ENCODE measurements around the gene CYP2S1. TPM values are rescaled to one million over a fixed set of nuclear protein-coding genes. Genes with fewer than 3 reads are reported as not detected.

The CYP2S1 gene
- total RNA-seq, 3 donors from 2014 or later = 0.80 to 2.0 (median 2.0) TPM

DNA sequence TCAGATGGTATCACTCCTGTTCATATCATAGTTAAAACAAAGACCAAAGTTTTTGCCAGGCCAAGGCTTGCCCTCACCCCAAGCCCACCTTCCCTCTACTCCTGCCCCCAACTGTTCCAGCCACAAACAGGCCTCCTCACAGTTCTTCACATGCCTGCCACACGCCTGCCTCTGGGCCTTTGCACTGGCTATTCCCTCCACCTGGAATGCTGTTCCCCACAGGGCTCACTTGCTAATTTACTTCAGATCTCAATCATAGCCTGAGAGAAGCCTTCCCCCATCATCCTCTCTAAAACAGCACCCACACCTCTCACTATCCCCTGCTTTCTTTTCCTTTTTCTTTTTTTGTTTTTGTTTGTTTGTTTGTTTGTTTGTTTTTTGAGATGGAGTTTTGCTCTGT lies 21.1 kb downstream of the CYP2S1 start:
- Histone ChIP-seq H3K27ac (no peak overlapping the region), H3K27me3 (no peaks in the 10 kb centered on the region), H3K4me1 (no peaks in the 10 kb centered on the region), H3K9me3 (no peaks in the 10 kb centered on the region), H3K4me3 (no peak overlapping the region), H3K36me3 (no peaks in the 10 kb centered on the region)
- intact Hi-C loops (cut with DNase I; ENCODE audit: low total_unique reads) = no loop called here
- no peak for DNase-seq (ENCODE audit: low spot score in 2 of 2)
- TF ChIP-seq POLR2A (IDR thresholded peaks at IDR 0.05) = no peak
- TF ChIP-seq, protein P1, sequence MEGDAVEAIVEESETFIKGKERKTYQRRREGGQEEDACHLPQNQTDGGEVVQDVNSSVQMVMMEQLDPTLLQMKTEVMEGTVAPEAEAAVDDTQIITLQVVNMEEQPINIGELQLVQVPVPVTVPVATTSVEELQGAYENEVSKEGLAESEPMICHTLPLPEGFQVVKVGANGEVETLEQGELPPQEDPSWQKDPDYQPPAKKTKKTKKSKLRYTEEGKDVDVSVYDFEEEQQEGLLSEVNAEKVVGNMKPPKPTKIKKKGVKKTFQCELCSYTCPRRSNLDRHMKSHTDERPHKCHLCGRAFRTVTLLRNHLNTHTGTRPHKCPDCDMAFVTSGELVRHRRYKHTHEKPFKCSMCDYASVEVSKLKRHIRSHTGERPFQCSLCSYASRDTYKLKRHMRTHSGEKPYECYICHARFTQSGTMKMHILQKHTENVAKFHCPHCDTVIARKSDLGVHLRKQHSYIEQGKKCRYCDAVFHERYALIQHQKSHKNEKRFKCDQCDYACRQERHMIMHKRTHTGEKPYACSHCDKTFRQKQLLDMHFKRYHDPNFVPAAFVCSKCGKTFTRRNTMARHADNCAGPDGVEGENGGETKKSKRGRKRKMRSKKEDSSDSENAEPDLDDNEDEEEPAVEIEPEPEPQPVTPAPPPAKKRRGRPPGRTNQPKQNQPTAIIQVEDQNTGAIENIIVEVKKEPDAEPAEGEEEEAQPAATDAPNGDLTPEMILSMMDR (IDR thresholded peaks at IDR 0.05) = no peak
- no peak for TF ChIP-seq POLR2AphosphoS5 (IDR thresholded peaks at IDR 0.05)

DNA sequence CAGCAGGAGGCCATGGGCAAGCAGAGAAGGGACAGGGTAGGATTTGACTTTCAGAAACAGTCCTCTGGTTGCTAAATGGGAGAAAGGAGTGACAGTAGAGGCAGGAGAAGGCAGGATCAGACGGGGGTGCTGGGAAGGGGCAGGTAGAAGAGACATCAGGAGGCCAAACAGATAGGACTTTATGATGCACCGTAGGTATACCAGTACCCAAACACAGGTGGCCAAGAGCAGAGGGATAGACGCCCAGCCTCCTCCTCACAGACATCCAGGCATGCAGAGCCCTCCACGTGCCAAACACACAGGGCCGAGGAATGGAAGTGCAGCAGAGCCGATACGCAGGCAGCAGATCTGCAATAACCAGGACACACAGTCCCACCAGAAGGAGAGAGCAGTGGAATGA lies 24.7 kb downstream of the CYP2S1 start:
- intact Hi-C loops (cut with DNase I; ENCODE audit: low total_unique reads) = loop anchor here (1.0 kb wide), 1 partner anchor 39 kb away; no protein-coding TSS in a partner anchor
- Histone ChIP-seq H3K4me3 (no peak overlapping the region), H3K27ac (peak overlapping the region; percentile 85 to 98), H3K27me3 (no peaks in the 10 kb centered on the region), H3K4me1 (peaks cover 0 to 3% of the 10 kb centered on the region in 2 donors), H3K36me3 (no peaks in the 10 kb centered on the region), H3K9me3 (no peaks in the 10 kb centered on the region)
- no peak for TF ChIP-seq POLR2A (IDR thresholded peaks at IDR 0.05)
- TF ChIP-seq POLR2AphosphoS5 (IDR thresholded peaks at IDR 0.05) = no peak
- TF ChIP-seq, protein P1 (IDR thresholded peaks at IDR 0.05) = no peak
- no peak for DNase-seq (ENCODE audit: low spot score in 2 of 2)

DNA sequence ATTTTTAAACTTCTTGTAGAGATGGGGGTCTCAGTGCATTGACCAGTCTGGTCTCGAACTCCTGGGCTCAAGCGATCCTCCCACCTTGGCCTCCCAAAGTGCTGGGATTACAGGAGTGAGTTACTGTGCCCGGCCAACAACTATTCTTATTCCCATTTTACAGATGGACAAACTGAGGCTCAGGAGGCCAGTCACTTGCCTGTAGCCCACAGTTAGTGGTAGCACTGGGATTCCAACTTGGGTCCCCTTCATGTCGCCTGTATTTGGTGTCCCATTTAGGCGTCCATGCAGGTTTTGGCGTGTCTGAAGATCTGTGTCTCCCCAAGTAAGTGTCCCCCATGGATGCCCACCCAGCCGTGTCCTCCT lies 25.2 kb downstream of the CYP2S1 start:
- Histone ChIP-seq H3K4me1 (peaks cover 0 to 3% of the 10 kb centered on the region in 2 donors), H3K27ac (peak overlapping the region; percentile 85 to 98), H3K4me3 (peak overlapping the region; percentile 67 to 86 (median 84)), H3K9me3 (no peaks in the 10 kb centered on the region), H3K36me3 (no peaks in the 10 kb centered on the region), H3K27me3 (no peaks in the 10 kb centered on the region)
- intact Hi-C loops (cut with DNase I; ENCODE audit: low total_unique reads) = no loop called here
- TF ChIP-seq POLR2A (IDR thresholded peaks at IDR 0.05) = no peak
- no peak for DNase-seq (ENCODE audit: low spot score in 2 of 2)

DNA sequence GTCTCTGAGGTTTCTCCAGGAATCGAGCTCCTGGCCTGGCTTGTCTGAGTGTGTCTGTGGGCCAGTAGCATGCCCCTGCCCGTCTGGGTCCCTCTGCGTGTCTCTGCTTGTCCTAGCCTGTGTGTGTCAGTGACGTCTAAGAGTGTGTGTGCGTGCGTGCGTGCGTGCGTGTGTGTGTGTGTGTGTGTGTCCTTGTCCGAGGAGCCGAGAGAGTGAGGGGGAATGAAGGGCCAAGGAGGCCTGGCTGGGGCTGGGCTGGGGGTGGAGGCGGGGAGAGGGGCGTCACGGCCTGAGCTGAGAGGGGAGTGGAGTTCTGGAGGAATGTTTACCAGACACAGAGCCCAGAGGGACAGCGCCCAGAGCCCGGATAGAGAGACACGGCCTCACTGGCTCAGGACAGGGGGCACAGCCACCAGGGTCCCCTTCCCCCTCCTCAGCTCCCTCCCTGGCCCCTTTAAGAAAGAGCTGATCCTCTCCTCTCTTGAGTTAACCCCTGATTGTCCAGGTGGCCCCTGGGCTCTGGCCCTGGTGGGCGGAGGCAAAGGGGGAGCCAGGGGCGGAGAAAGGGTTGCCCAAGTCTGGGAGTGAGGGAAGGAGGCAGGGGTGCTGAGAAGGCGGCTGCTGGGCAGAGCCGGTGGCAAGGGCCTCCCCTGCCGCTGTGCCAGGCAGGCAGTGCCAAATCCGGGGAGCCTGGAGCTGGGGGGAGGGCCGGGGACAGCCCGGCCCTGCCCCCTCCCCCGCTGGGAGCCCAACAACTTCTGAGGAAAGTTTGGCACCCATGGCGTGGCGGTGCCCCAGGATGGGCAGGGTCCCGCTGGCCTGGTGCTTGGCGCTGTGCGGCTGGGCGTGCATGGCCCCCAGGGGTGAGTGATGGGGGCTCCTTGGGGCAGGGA lies 25.8 kb downstream of the CYP2S1 start, which contains the start of gene AXL:
Gene AXL, plus strand, starts transcription at position 609 of the 893 bp plus-strand sequence. Its CDS starts 170 bp downstream, at position 779.
- intact Hi-C loops (cut with DNase I; ENCODE audit: low total_unique reads) = no loop called here
- Histone ChIP-seq H3K9me3 (no peaks in the 10 kb centered on the region), H3K4me1 (peaks cover 0 to 3% of the 10 kb centered on the region in 2 donors), H3K4me3 (peak within 1 kb of the TSS; percentile 67 to 86 (median 84)), H3K36me3 (no peaks in the 10 kb centered on the region), H3K27me3 (no peaks in the 10 kb centered on the region), H3K27ac (peak within 1 kb of the TSS; percentile 85 to 98)
- DNase-seq (ENCODE audit: low spot score in 2 of 2) = peak; percentile 67 to 93
- TF ChIP-seq, protein P1 (IDR thresholded peaks at IDR 0.05) = no peak
- TF ChIP-seq POLR2AphosphoS5 (IDR thresholded peaks at IDR 0.05) = peak; percentile 35 to 39 (median 38)
- TF ChIP-seq POLR2A (IDR thresholded peaks at IDR 0.05) = peak; percentile 45

DNA sequence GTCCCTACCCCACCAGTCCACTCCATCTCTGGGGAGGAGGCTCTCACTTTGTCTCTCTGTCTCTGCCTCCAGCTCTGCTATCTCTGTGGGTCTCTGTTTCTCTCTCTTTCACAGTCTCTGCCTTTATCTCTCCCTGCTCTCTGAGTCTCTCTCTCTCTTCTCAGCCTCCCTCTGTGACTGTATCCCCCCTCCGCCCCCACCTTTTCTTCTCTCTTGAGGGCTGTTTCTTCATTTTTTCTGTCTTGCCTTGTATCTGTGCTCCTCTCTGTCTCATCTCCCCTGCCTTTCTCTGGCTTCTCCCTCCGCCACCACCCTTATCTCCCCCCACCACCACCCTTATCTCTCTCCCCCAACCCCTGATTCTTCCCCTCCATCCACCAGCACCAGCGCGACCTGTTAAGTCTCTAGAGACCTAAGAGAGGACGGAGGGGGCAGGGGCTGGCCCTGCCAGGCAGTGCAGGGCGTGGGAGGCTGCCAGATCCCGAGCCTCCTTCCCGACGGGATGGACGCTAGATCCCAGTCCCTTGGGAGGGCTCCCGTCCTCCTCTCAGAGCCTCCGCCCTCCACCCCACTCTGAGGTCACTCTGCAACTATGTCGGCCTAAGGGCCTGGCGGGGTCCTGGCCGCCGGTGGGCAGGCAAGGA lies 27.0 kb downstream of the CYP2S1 start:
- DNase-seq (ENCODE audit: low spot score in 2 of 2) = no peak
- TF ChIP-seq POLR2AphosphoS5 (IDR thresholded peaks at IDR 0.05) (peak in 1 of 3 donors; percentile 31), POLR2A (IDR thresholded peaks at IDR 0.05) (no peak)
- TF ChIP-seq, protein P1 (IDR thresholded peaks at IDR 0.05) = no peak
- peaks cover 0 to 3% of the 10 kb centered on the region in 2 donors for H3K4me1 ChIP-seq
- no peaks in the 10 kb centered on the region for H3K9me3 ChIP-seq
- no peaks in the 10 kb centered on the region for H3K27me3 ChIP-seq
- H3K36me3 ChIP-seq = no peaks in the 10 kb centered on the region
- peak overlapping the region; percentile 85 to 98 for H3K27ac ChIP-seq
- intact Hi-C loops (cut with DNase I; ENCODE audit: low total_unique reads) = no loop called here
- H3K4me3 ChIP-seq = peak overlapping the region; percentile 67 to 86 (median 84)

Measured in breast epithelium (tissue), 4 donors.